ENCODE results near the gene TRAP1.

GRCh38 chr16:3706253-3707012 lies 10.9 kb downstream of the TRAP1 start:
- TF ChIP-seq CTCF (IDR thresholded peaks at IDR 0.05): no peak
- no peak for TF ChIP-seq TAF1 (IDR thresholded peaks at IDR 0.05; ENCODE audit: borderline replicate concordance, low read depth, low read length)
- TF ChIP-seq EZH2phosphoT487 (IDR thresholded peaks at IDR 0.05; ENCODE audit: borderline replicate concordance, low read depth): no peak
- TF ChIP-seq MAX (IDR thresholded peaks at IDR 0.05; ENCODE audit: low read depth): no peak
- no peak for TF ChIP-seq REST (IDR thresholded peaks at IDR 0.05; ENCODE audit: low read depth, low read length)
- no peak for TF ChIP-seq POLR2AphosphoS5 (IDR thresholded peaks at IDR 0.05; ENCODE audit: low read depth, low read length)
